Measurements from ENCODE around the gene NPW.

The NPW gene

DNA sequence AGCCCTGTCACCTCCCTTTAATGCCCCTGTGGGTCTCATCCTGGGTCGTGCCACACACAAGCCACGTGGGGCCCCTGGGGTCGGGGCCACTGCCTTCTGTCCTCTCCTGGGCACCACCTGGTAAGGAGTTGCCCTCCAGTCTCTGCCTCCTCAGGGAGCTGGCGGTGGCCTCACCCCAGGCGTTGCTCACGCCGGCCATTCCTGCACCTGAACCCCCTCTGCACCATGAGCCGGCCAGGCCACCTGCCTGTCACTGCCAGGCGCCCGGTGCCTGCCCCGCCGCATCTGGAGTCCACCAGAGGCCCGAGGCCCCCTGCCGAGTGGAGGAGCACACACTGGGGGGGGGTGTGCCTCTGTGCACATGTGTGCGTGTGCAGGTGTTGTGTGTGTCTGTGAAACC is 17.5 kb downstream of the NPW start:
- DNase-seq, result no peak

DNA sequence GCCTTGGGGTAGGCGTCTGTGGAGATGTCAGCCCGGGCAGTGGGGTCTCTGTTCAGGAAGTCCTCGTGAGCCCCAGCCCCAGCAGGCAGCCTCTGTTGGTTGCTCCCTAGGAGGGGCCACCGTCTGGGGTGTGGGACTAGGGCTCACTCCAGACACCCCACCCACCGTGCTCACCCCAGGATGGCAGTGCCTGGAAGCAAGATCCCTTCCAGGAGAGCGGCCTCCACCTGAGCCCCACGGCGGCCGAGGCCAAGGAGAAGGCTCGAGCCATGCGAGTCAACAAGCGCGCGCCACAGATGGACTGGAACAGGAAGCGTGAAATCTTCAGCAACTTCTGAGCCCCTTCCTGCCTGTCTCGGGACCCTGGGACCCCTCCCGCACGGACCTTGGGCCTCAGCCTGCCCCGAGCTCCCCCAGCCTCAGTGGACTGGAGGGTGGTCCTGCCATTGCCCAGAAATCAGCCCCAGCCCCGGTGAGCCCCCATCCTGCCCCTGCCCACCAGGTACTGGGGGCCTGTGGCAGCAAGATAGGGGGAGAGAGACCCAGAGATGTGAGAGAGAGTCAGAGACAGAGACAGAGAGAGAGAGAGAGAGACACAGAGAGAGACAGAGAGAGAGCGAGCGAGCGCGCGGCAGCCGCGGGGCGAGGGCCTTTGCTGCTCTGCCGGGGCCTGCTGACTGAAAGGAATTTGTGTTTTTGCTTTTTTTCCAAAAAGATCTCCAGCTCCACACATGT is 18.2 kb downstream of the NPW start:
- DNase-seq, result no peak

DNA sequence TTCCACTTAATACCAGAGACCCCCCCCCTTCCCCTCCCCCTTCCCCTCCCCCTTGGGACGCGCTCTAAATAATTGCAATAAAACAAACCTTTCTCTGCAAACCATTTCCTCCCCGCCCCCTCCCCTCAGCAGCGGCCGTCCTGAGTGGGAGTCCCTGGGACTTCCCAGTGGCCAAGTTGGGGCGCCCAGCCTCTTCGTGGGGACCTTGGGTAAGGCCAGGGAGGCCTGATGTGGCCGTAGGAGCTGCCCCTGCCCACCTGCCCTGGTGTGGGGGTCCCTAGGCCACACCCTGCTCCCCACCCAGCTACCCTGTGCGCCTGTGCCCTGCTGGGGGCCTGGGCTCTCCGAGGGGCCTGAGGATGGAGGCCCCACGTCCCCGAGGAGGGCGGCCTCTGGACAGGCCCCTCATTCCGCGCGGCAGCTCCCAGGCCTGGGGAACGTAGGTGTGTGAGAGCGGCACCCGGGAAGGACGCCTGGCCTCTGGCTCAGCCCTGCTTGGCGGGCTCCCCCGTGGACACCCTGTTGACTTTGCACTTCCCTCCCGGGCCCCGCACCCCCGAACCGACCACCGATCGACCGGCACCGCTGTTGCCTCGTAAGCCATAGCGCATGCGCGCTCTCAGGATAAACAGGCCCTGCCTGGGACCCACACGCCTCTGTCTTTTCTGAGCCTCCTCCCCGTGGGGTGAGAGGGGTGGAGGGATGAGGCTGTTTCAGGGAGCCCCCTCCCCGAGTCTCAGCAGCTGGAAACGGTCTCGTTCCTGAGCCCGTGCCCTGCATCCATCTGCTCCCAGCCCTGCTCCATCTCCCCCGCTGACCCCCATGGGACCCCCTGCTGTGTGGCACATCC is 19.0 kb downstream of the NPW start:
- DNase-seq, result no peak

DNA sequence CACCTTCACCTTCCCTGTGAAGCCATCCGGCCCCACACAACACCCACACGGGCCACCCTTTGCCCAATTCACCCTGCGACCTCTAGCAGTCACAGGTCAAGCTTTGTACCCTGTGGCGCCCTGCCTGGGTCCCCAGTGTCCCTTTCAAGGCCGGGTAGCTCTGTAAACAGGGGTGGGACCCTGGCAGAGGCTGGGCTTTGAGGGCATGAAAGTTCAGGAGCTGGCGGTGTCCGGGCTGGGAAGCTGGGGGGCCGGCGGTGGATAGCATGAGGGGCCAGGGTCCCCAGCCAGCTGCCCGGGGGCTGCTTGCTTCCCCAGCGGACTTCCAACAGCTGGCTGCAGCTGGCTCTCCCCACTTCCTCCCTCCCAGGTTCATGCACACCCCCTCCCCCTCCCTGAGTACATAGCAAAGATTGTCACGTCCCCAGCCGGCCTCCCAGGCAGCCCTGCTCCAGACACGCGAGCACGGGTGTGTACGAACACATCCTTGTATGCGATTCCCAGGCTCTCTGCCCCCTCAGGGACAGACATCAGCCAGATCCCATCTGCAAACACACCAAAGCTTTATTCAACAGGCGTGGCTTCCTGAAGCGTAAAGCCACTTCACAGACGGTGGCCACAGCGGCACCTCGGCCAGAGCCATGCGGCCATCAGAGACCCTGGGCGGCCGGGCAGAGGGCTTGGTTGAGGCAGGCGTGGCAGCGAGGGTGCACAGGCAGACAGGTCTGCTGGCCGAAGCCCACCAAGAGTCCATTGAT is 19.9 kb downstream of the NPW start:
- DNase-seq, result no peak

DNA sequence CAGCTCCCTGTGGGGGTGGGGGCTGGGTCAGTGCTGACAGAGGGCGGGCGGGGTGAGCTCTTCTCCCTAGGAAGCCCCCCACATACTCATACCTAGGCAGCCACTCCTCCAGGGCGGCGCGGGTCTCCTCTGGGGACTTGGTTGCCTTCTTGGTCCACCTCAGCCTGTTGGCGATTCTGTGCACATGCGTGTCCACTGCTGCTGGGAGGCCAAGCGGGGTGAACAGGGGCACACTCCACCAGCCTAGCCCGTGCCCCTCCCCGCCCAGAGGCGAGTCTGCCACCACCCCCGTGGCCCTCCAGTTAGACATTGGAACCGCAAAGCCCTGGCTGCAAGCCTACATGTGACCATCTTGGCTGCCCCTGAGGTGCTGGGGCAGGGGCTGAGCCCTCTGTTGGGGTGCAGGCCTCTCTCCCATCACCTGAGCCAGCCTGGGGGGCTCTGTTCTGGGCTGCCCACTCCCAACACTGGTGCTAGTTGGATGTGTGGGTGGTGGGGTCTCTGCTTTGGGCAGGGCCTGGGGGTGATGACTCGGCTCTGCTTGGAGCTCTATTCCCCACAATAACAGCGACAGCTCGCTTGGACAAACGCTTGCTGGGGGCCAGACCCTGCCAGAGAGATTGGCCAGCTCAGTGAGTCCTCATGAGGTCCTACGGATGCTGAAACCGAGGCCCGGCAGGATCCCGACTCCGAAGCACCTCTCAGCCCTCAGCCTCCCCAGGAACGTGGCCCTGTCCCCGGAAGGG is 20.6 kb downstream of the NPW start:
- no peak for DNase-seq

DNA sequence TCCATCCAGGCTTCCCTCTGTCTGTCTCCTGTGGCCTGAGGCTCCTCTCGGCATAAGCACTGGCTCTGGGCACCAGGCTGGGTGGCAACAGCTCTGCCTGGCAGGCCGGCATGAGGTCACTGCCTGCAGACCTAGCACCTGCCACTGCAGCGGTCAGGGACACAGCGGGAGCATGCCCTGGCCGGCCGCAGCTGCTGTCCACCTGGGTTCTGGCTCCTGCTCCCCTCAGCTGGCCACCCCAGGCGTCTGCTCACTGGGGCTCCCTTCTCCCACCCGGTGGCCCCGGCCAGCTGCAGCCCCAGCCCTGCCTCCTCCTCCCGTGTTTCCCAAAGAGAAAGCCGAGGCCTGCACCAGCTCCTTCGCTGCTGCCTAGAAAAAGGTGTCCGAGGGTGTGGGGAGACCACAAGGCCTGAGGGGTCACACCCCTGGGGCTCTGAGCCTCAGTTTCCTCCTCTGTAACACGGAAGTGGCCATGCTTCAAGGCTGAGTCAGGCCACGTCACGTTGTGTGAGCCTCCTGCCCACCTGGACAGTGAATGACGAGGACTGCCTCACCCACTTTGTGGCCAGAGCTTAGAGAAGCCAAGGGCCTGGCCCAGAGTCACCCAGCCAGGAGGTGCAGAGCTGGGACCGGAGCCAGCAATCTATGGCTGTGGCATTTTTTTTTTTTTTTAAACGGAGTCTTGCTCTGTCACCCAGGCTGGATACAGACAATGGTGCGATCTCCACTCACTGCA is 21.4 kb downstream of the NPW start:
- DNase-seq, result no peak

DNA sequence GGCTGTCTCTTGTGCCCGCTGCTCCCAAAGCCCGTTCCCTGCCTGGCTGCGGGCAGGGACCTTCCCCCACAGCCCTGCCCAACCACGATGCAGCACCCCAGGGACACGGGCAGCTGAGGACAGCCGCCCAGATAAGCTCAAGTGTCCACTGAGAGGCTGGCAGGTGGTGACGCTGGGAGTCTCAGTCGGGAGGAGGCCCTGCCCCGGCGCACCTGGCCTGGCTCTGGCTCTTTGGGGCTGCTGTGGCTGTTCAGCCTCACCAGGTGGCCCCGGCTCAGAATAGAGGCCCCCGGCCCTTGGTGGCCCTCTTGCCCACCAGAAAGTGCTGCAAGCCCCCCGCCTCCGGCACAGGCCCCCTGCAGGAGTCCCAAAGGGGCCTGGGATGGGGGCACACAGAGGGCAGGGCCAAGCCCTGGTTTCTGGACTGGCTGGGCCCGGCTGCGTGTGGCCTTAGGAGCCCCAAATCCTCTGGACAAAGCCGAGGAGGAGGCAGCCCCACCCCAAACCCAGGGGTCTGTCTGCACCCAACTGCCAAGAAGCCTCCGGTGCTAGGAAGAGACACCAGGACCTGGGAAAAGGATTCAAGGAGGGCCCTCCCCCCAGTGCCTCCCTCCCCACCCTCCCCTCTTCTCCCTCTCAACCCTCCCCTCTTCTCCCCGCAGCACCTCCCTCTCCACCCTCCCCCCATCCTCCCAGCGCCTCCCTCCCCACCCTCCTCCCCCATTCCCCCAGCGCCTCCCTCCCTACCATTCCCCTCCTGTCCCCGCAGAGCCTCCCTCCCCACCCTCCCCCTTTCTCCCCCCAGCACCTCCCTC is 22.8 kb downstream of the NPW start:
- no peak for DNase-seq

DNA sequence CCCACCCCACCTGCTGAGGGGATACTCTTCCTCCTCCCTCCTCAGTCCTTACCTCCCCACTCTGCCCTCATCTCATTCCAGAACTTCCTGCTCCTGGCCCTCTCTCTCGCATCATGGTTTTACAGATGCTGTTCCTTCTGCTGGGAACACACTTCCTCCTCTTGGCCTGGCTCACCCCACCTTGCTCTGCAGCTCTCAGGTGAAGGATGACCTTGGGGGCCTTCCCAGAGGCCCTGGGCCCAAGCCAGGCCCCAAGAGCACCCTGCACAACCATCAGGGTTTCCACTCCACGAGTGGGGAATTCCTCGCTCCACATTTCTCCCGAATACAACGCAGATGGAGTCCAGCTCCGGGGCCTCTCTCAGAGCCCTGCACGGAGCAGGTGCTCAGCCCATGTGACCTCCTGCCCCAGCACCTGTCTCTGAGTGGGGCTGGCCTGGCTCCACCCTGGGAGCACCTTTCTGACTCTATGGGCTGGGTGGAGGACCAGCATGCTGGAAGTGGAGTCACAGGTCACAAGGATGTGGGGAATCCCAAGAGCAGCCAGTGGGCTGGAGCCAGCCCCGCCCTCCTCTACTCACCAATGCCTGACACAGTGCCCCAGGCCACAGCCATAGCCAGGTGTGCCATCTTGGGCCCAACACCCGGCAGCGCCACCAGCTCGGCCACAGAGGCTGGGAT is 23.5 kb downstream of the NPW start:
- DNase-seq, result no peak

DNA sequence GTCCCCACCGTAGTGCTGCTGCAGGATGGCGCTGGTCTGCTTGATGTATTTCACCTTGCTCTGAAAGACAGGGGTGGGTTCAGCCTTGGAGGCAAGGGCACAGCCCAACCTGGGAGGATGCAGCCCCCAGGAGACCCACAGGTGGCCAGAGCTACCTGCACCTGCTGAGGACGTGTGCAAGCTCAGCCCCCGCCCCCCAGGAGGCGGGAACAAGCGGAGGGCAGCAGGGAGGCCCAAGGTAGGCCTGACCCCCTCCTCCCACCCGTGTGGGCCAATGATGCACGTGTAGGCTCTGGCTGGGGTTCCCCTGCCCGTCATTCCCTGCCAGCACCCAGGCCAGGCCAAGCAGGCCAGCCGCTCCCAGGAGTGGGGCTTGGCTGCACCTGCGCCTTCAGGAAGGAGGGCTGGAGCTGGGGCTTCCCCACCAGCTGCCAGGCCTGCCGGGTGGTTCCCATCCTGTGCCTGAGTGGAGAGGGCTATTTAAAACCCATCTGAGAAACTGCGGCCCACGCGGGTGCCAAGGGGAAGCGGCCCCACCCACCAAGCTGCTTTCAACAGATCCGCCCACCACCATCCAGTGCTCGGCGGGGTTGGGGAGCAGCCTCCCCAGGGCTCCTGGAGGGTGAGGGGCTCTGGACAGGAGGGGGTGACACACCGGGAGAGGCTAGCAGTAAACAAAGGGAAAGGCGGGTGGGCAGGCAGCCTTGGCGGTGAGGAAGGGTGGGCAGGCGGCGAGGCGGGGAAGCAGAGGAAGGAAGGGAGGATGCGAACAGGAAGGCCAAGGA is 24.3 kb downstream of the NPW start:
- DNase-seq, result no peak

DNA sequence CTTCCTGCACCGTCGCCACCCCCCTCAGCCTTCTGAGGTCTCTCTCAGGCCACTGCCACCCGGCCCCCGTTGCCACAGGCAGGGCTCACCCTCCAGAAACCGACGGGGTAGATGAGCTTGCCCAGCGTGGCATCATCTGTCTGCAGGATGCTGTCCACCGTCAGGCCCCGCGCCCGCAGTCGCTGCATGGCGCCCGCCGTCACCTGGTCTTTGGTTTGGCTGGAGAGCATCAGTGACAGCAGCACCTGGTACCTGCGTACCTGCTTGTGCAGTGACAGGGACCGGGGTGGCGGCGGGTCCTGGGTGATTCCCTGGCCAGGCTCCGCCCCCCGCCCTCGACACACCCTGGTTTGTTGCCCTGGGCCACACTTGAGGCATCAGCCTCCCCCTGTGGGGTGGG is 25.0 kb downstream of the NPW start:
- DNase-seq, result no peak

DNA sequence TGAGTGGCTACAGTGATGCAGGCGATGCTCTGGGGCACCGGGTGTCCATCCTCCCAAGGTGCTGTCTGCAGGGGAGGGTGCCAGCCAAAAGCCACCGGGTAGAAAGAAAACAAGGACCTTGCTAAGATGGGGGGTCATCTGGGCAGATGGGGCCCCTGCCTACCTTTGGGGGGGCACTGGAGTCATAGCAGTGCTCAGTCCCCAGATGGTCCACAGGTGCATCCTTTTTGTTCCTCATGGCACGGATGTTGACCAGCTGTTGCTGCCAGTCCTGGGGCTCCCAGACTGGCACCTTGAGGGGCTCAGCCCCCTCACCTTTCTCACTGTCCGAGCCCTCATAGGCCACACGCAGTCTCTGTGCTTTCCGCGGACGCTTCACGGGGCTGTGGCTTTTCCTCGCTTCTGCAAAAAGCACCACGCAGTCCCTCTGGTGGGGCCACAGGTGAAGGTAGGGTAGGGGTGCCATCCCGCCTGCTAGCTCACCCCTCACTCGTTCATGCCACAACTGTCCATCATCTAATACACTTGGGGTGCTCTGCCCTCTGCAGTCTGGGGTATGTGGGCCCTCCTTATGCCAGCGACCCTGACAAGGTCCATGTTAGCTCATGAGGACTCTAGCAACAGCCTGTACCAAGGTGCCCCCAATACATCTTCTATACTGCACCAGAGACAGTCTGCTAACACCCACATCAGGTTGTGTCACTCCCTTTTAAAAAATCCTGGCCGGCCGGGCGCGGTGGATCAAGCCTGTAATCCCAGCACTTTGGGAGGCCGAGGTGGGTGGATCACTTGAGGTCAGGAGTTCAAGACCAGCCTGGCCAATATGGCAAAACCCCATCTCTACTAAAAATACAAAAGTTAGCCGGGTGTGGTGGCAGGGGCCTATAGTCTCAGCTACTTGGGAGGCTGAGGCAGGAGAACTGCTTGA is 26.6 kb downstream of the NPW start:
- DNase-seq, result no peak

DNA sequence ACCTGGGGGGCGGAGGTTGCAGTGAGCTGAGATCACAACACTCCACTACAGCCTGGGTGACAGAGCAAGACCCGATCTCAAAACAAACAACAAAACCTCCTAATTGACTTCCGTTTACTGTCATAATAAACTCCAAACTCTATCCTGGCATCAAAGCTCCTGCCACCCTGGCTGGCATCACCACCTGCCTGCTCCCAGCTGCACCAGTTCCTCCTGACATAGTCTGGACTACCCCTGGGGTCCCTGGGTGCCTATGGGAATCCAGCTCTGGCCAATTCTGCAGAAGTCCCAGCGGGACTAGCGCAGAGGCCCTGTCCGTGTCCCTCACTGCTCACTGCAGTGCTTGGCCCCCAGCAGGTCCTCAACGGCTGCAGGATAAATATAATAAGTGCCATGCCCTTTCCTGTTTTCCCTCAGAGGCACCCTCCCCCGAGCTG is 27.3 kb downstream of the NPW start:
- DNase-seq, result no peak

DNA sequence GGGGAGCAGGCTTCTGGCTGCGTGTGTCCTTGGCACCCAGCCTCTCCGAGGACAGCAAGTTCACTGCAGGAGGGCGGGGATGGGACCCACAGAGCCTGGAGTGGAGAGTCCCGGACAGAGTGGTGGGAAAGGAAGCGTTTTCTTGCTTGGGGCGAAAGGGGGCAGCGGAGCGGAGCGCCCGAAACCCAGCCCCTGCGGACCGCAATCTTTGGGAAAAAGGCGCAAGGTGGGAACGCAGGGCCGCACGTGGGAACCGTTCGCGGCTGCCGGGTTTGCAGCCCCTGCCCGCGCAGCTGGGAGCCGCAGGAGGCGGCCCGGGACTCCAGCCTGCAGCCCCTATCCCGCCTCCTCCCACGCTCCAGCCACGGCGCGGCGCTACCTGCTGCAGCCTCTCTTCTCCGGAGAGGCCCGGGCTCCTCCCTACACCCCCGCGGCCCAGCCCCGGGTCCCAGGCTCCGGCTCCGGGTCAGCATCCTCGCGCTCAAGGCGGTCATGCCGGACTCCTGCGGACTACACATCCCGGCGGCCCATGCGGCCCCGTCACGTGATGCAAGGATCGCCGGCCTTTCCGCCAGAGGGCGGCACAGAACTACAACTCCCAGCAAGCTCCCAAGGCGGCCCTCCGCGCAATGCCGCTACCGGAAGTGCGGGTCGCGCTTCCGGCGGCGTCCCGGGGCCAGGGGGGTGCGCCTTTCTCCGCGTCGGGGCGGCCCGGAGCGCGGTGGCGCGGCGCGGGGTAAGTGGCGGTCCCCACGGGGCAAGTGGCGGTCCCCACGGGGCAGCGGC is 27.9 kb downstream of the NPW start, which contains the start of the genes NTHL1 and TSC2:
NTHL1 (minus strand) TSS at position 505 of the 786 bp plus-strand sequence; CDS start at position 494, 11 bp downstream.
TSC2 (plus strand) TSS at position 656 of the 786 bp plus-strand sequence. CDS start 631 bp downstream, outside the sequence.
- DNase-seq, result peak; percentile 91

DNA sequence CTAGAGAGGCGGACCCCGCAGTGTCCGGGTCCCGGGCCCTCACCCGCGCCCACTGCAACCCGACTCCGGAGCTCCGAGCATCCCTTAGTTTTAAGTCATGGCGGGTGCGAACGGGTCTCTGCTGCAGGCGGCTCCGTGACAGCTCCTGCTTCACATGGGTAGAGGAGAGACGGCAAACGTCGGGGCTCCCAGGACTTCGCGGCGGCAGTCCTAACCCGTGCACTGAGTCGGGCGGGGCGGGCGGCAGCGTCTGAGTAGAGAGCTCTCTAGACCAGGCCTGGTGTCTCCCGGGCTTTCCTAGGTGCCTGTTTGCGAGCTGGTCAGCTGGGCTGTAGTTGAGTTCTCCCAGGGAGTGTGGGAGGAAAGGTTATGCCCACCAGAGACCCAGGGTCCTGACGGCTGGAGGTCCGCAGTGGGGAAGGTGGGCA is 28.5 kb downstream of the NPW start:
- DNase-seq, result peak in 1 of 2 donors; percentile 18

DNA sequence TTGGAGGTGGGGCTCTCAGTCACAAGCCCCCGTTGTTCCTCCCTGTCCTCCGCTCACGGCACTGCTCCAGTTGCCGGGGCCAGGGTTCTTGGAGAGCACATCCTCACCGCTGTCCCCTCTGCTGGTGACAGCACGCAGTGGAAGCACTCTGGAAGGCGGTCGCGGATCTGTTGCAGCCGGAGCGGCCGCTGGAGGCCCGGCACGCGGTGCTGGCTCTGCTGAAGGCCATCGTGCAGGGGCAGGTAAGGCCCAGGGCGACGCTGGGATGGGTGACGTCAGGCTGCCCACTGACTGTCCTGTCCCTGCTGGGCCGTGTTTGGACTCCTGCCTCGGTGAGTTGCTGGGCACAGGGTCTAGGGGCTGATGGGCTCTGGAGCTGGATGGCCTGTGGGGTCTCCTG is 33.6 kb downstream of the NPW start:
- no peak for DNase-seq

DNA sequence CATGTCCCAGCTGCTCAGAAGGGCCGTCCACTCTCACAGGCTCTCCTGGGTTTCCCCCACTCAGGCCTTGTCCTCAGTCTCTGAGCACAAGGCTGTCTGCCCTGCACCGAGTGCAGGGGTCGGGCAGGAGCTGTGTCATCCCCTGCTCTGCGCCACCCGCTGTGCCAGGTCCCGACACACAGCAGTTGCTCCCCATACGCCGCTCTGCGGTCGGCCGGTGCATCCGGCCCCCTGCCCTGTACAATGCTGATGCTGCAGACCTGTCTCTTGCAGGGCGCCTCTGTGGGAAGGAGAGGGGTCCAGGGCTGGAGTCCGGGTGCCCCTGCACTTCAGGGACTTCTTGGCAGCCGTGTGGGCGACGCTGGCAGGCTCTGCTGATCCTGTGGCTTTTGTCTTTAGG is 34.3 kb downstream of the NPW start:
- DNase-seq, result no peak

DNA sequence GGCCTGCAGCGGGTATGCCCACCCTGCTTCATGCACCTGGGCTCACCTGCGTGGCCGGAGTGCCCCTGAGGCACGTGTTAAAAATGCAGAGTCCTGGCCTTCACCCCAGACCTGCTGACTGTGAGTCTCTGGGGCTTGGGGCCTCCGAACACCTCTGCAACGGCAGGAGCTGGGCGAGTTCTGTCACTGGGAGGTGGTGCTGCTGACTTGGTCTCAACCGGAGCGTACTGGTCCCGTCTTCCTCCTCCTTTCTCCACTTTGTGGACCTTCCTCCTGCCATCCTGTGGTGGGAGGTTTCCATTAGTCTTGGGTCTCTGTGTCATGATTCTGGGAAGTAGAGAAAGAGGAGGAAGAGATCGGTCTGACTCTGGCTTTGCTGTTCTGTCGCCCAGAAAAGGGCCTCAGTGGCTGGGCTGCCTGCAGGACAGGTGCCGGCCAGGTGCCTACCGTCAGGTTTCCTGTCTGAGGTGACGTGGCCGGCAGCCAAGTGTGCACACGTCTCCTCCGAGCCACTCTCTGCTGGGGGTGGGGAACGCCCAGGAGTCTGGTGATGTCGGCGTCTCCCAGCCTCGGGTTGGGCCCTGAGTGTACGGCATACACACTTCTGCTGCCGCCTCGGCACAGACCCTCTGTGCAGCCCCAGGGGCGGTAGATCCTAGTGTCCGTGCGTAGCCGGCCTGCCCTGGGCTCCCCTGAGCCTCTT is 35.1 kb downstream of the NPW start:
- no peak for DNase-seq
